Keratinocyte (primary cell): ENCODE data around the gene KCNMA1. TPM values are rescaled to one million over a fixed set of nuclear protein-coding genes. Genes with fewer than 3 reads are reported as not detected.

Experiments used
- DNase-seq: peaks from one replicate; pipeline ENCODE4 v3.0.0-alpha.2; 2011; ENCODE audit warnings: low read depth, missing footprints, low spot score
- FAIRE-seq: peaks from 2 replicates; lab custom pipeline; 2011; peaks lifted over from hg19 to GRCh38; lab: Jason Lieb, UNC
- H2AFZ ChIP-seq: 2 replicates; pipeline ENCODE4 v1.6.0; 2012; ENCODE audit warnings: low read length, control low read depth, inconsistent platforms; ENCODE audit not compliant: control insufficient read depth
- H3K27ac ChIP-seq: 2 replicates; pipeline ENCODE4 v1.5.1; 2011; ENCODE audit warnings: low read length; ENCODE audit not compliant: control insufficient read depth, insufficient read depth
- H3K27me3 ChIP-seq: 3 replicates; pipeline ENCODE4 v1.6.0; 2011; ENCODE audit warnings: low read length; ENCODE audit not compliant: control insufficient read depth, insufficient read depth; ENCODE audit errors: extremely low read depth
- H3K36me3 ChIP-seq, 2 experiments: 2 replicates in 1 of 2; 3 replicates in 1 of 2; pipeline ENCODE4 v1.5.1; 2011; ENCODE audit warnings: low read length in 2 of 2, mild to moderate bottlenecking in 1 of 2; ENCODE audit not compliant: control insufficient read depth in 2 of 2, insufficient read depth in 2 of 2; ENCODE audit errors: extremely low read depth in 1 of 2
- H3K4me1 ChIP-seq: 3 replicates; pipeline ENCODE4 v1.5.1; 2011; ENCODE audit warnings: low read length; ENCODE audit not compliant: control insufficient read depth, insufficient read depth; ENCODE audit errors: extremely low read depth
- H3K4me2 ChIP-seq: 3 replicates; pipeline ENCODE4 v1.6.0; 2011; ENCODE audit warnings: low read depth, low read length; ENCODE audit not compliant: control insufficient read depth, insufficient read depth; ENCODE audit errors: extremely low read depth
- H3K4me3 ChIP-seq, 3 experiments: fragments of 200-600 bp in 1 of 3; sonication (generic) in 1 of 3; 2 replicates in 2 of 3; 3 replicates in 1 of 3; pipeline ENCODE4 v1.5.1; 2011 to 2016; ENCODE audit warnings: low read length in 3 of 3, mild to moderate bottlenecking in 3 of 3, control low read depth in 2 of 3, inconsistent platforms in 1 of 3, low read depth in 1 of 3, mixed read lengths in 1 of 3, mixed run types in 1 of 3, moderate library complexity in 1 of 3; ENCODE audit not compliant: control insufficient read depth in 2 of 3, insufficient read depth in 2 of 3; ENCODE audit errors: extremely low read depth in 1 of 3
- H3K79me2 ChIP-seq: 2 replicates; pipeline ENCODE4 v1.6.0; 2012; ENCODE audit warnings: low read length; ENCODE audit not compliant: control insufficient read depth, insufficient read depth
- H3K9ac ChIP-seq: 3 replicates; pipeline ENCODE4 v1.6.0; 2011; ENCODE audit warnings: low read length; ENCODE audit not compliant: control insufficient read depth, insufficient read depth; ENCODE audit errors: extremely low read depth
- H3K9me1 ChIP-seq: 3 replicates; pipeline ENCODE4 v1.6.0; 2011; ENCODE audit warnings: low read length; ENCODE audit not compliant: control insufficient read depth, insufficient read depth; ENCODE audit errors: extremely low read depth
- H3K9me3 ChIP-seq: 2 replicates; pipeline ENCODE4 v1.5.1; 2012; ENCODE audit warnings: low read depth, low read length; ENCODE audit not compliant: control insufficient read depth
- H4K20me1 ChIP-seq: 3 replicates; pipeline ENCODE4 v1.6.0; 2011; ENCODE audit warnings: low read length; ENCODE audit not compliant: control insufficient read depth, insufficient read depth; ENCODE audit errors: extremely low read depth
- CTCF ChIP-seq, 3 experiments: IDR thresholded peaks in 1 of 3; conservative IDR thresholded peaks in 1 of 3; optimal IDR thresholded peaks in 1 of 3; 2 replicates in 2 of 3; 3 replicates in 1 of 3; pipeline versions ENCODE3 to v1.5.1; 2011; ENCODE audit warnings: low read length in 3 of 3, mild to moderate bottlenecking in 3 of 3, moderate library complexity in 2 of 3, control low read depth in 1 of 3, inconsistent platforms in 1 of 3; ENCODE audit not compliant: insufficient read depth in 2 of 3; ENCODE audit errors: extremely low read depth in 1 of 3
- EZH2 ChIP-seq: IDR thresholded peaks from one replicate; pipeline ENCODE4 v1.6.1; 2012; ENCODE audit warnings: inconsistent platforms, mild to moderate bottlenecking, low read length, moderate library complexity
- dilution Hi-C: fragments of 300-500 bp; cut with MboI; formaldehyde crosslinking; loops from one replicate; pipeline ENCODE4 v1.7.0; 2020; ENCODE audit warnings: low sequenced_read_pairs; ENCODE audit not compliant: extremely low pct_ligation_motif_present
- polyA plus RNA-seq, 5 experiments: library from polyadenylated mRNA; depleted of rRNA in 3 of 5; stranded (reverse) in 3 of 5; stranded (forward) in 1 of 5; unstranded in 1 of 5; fragments of >200 nt; gene quantifications; 1 replicate in 1 of 5; 2 replicates in 3 of 5; 3 replicates in 1 of 5; pipeline versions ENCODE4 v1.2.1 to v1.2.3, GENCODE V29; 2011 to 2012; ENCODE audit warnings: missing spikeins in 2 of 5, low read depth in 1 of 5, low replicate concordance in 1 of 5

Gene KCNMA1
- polyA plus RNA-seq, 1 donor (not counting 4 experiments of a cell fraction or from before 2014, with no cell fraction given), result 6.3 TPM

- DNase-seq (no peak), FAIRE-seq (no peak)
- Histone ChIP-seq H3K9me1 (no peaks in the 10 kb centered on the region), H3K9ac (no peak overlapping the region), H3K4me2 (no peak overlapping the region), H3K27ac (no peak overlapping the region), H3K27me3 (no peaks in the 10 kb centered on the region), H3K4me1 (peaks cover 21% of the 10 kb centered on the region), H3K9me3 (no peaks in the 10 kb centered on the region), H3K79me2 (no peaks in the 10 kb centered on the region), H3K36me3 (no peaks in the 10 kb centered on the region), H2AFZ (no peak overlapping the region), H4K20me1 (no peaks in the 10 kb centered on the region), H3K4me3 (no peak overlapping the region)
- TF ChIP-seq EZH2, result no peak
- no peak for TF ChIP-seq CTCF (optimal IDR thresholded peaks at IDR 0.05 in 1 of 3, IDR thresholded peaks at IDR 0.05 in 1 of 3, conservative IDR thresholded peaks at IDR 0.05 in 1 of 3; ENCODE audit: extremely low read depth in 1 of 3, insufficient read depth in 2 of 3, low read length in 3 of 3)
- dilution Hi-C loops, result no loop called here
Observed at GRCh38 chr10:77541944-77542343, 95.7 kb downstream of the KCNMA1 start.

GRCh38 chr10:77541247-77541646 is 96.4 kb downstream of the KCNMA1 start:
- Histone ChIP-seq H3K36me3 (no peaks in the 10 kb centered on the region), H3K4me1 (peaks cover 21% of the 10 kb centered on the region), H3K4me3 (no peak overlapping the region), H3K9me1 (no peaks in the 10 kb centered on the region), H3K27ac (no peak overlapping the region), H3K9me3 (no peaks in the 10 kb centered on the region), H4K20me1 (no peaks in the 10 kb centered on the region), H3K4me2 (no peak overlapping the region), H3K27me3 (no peaks in the 10 kb centered on the region), H3K79me2 (no peaks in the 10 kb centered on the region), H3K9ac (no peak overlapping the region), H2AFZ (no peak overlapping the region)
- dilution Hi-C loops, result no loop called here
- DNase-seq (no peak), FAIRE-seq (no peak)
- TF ChIP-seq EZH2 (no peak), CTCF (optimal IDR thresholded peaks at IDR 0.05 in 1 of 3, IDR thresholded peaks at IDR 0.05 in 1 of 3, conservative IDR thresholded peaks at IDR 0.05 in 1 of 3; ENCODE audit: extremely low read depth in 1 of 3, insufficient read depth in 2 of 3, low read length in 3 of 3) (no peak)
